Fibroblast of gingiva (primary cell): ENCODE measurements around the gene UBASH3A.

Experiments
- DNase-seq: peaks from one replicate; pipeline ENCODE4 v3.0.0-alpha.2; 2011; ENCODE audit warnings: low read depth

The UBASH3A gene

GRCh38 chr21:42374457-42374856 is 29.2 kb upstream of the UBASH3A start:
- no peak for DNase-seq

GRCh38 chr21:42374864-42375499 is 28.7 kb upstream of the UBASH3A start:
- no peak for DNase-seq

GRCh38 chr21:42375506-42375905 is 28.2 kb upstream of the UBASH3A start:
- no peak for DNase-seq

GRCh38 chr21:42375966-42376337 is 27.8 kb upstream of the UBASH3A start:
- DNase-seq: no peak

- no peak for DNase-seq
Observed at GRCh38 chr21:42376338-42376982, 27.2 kb upstream of the UBASH3A start.

- no peak for DNase-seq
Observed at GRCh38 chr21:42377211-42377950, 26.3 kb upstream of the UBASH3A start.

- no peak for DNase-seq
Observed at GRCh38 chr21:42377951-42378340, 25.8 kb upstream of the UBASH3A start.

GRCh38 chr21:42378418-42378817 is 25.3 kb upstream of the UBASH3A start:
- no peak for DNase-seq

GRCh38 chr21:42379426-42380215 is 24.1 kb upstream of the UBASH3A start:
- no peak for DNase-seq

- DNase-seq: no peak
Observed at GRCh38 chr21:42381347-42381984, 22.2 kb upstream of the UBASH3A start.

- DNase-seq: no peak
Observed at GRCh38 chr21:42382915-42383314, 20.8 kb upstream of the UBASH3A start.

- DNase-seq: no peak
Observed at GRCh38 chr21:42383331-42383730, 20.4 kb upstream of the UBASH3A start.

GRCh38 chr21:42384156-42384945 is 19.4 kb upstream of the UBASH3A start:
- no peak for DNase-seq

- no peak for DNase-seq
Observed at GRCh38 chr21:42384989-42385388, 18.7 kb upstream of the UBASH3A start.

GRCh38 chr21:42385619-42386018 is 18.1 kb upstream of the UBASH3A start:
- DNase-seq: no peak

GRCh38 chr21:42386034-42386591 is 17.6 kb upstream of the UBASH3A start:
- no peak for DNase-seq

- DNase-seq: no peak
Observed at GRCh38 chr21:42387164-42387563, 16.5 kb upstream of the UBASH3A start.

- DNase-seq: no peak
Observed at GRCh38 chr21:42387843-42388340, 15.8 kb upstream of the UBASH3A start.

- no peak for DNase-seq
Observed at GRCh38 chr21:42388740-42389448, 14.8 kb upstream of the UBASH3A start.

- no peak for DNase-seq
Observed at GRCh38 chr21:42389449-42389835, 14.3 kb upstream of the UBASH3A start.
